Esophagus muscularis mucosa (tissue), 4 donors: ENCODE data around the gene SOX5. TPM values are rescaled to one million over a fixed set of nuclear protein-coding genes. Genes with fewer than 3 reads are reported as not detected.

Experiments
- DNase-seq: peaks from one replicate; pipeline ENCODE4 v3.0.0-alpha.2; 2017; ENCODE audit errors: extremely low spot score
- H3K27ac ChIP-seq, 4 donors: fragments of 200-600 bp; sonication (generic); replicated peaks in 1 of 4; 1 replicate in 3 of 4; 2 replicates in 1 of 4; pipeline ENCODE4 v1.5.1; 2016 to 2019; ENCODE audit warnings: mild to moderate bottlenecking in 1 of 4
- H3K27me3 ChIP-seq, 4 donors: fragments of 200-600 bp; sonication (generic); one replicate each; pipeline versions ENCODE4 v1.5.1 to v1.6.0; 2016 to 2019
- H3K36me3 ChIP-seq, 4 donors: fragments of 200-600 bp; sonication (generic); one replicate each; pipeline ENCODE4 v1.5.1; 2016 to 2019
- H3K4me1 ChIP-seq, 4 donors: fragments of 200-600 bp; sonication (generic); one replicate each; pipeline ENCODE4 v1.5.1; 2016 to 2019
- H3K4me3 ChIP-seq, 4 donors: fragments of 200-600 bp; sonication (generic); 1 replicate in 2 of 4; 2 replicates in 2 of 4; pipeline ENCODE4 v1.5.1; 2016 to 2019; ENCODE audit warnings: mild to moderate bottlenecking in 4 of 4, moderate library complexity in 1 of 4
- H3K9me3 ChIP-seq, 4 donors: fragments of 200-600 bp; sonication (generic); 1 replicate in 3 of 4; 2 replicates in 1 of 4; pipeline ENCODE4 v1.5.1; 2016 to 2019
- EP300 ChIP-seq: sonication (generic); formaldehyde crosslinking; IDR thresholded peaks from one replicate; pipeline ENCODE4 v1.6.1; 2017; ENCODE audit warnings: antibody characterized with exemption
- POLR2A ChIP-seq: fragments of 450-650 bp; IDR thresholded peaks from one replicate; pipeline ENCODE4 v1.6.1; 2017; ENCODE audit warnings: antibody characterized with exemption, moderate library complexity, mild to moderate bottlenecking, low read depth
- POLR2AphosphoS5 ChIP-seq, 2 donors: sonication (generic); formaldehyde crosslinking; IDR thresholded peaks; one replicate each; pipeline ENCODE4 v1.6.1; 2017; ENCODE audit warnings: antibody characterized with exemption in 2 of 2
- WGBS: methylation state at CpG from one replicate; pipeline ENCODE4 v1.1.5; 2018; 5-methylcytosine and 5-hydroxymethylcytosine counted together
- intact Hi-C: fragments of 100-400 bp; cut with DNase I; formaldehyde crosslinking; loops from one replicate; pipeline ENCODE4 v1.15.1; 2023
- total RNA-seq, 4 donors: library from RNA; depleted of rRNA; stranded (reverse); fragments of >200 nt; gene quantifications; one replicate each; pipeline versions ENCODE4 v1.1.0 to v1.2.1, GENCODE V29; 2016
- TF ChIP-seq, protein P1 (sequence below), 3 experiments: fragments of 200-600 bp in 2 of 3; fragments of 450-650 bp in 1 of 3; sonication (generic) in 2 of 3; IDR thresholded peaks; one replicate each; pipeline ENCODE4 v1.5.1; 2017 to 2019; ENCODE audit warnings: antibody characterized with exemption in 3 of 3, mild to moderate bottlenecking in 2 of 3, moderate library complexity in 1 of 3

The SOX5 gene
- total RNA-seq, 4 donors from 2014 or later: 7.1 to 11.6 (median 8.8) TPM

DNA sequence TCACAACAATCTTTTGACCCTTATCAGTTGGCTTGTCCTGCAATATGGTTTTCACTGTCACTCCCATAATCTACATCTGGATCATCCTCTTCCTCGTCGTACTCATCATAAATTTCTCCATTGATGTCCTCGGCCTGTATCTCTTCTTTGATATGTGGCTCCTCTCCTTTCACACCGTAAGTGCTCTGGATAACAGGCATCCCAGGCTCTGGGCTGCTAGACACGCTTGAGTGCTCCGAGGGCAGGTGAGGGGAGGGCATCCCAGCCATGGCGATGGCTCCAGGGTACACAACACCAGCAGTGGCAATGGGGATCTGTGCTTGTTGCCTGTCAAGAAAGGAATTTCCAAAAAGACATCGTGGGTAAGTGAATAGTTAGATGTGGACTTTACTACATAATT is 415.3 kb downstream of the SOX5 start:
- H3K4me3 ChIP-seq: no peak overlapping the region
- WGBS: 94% methylated on average over 8 of the region's 8 CpGs
- no peak for DNase-seq
- no peaks in the 10 kb centered on the region for H3K9me3 ChIP-seq
- H3K4me1 ChIP-seq: no peaks in the 10 kb centered on the region
- TF ChIP-seq EP300: no peak
- TF ChIP-seq, protein P1, sequence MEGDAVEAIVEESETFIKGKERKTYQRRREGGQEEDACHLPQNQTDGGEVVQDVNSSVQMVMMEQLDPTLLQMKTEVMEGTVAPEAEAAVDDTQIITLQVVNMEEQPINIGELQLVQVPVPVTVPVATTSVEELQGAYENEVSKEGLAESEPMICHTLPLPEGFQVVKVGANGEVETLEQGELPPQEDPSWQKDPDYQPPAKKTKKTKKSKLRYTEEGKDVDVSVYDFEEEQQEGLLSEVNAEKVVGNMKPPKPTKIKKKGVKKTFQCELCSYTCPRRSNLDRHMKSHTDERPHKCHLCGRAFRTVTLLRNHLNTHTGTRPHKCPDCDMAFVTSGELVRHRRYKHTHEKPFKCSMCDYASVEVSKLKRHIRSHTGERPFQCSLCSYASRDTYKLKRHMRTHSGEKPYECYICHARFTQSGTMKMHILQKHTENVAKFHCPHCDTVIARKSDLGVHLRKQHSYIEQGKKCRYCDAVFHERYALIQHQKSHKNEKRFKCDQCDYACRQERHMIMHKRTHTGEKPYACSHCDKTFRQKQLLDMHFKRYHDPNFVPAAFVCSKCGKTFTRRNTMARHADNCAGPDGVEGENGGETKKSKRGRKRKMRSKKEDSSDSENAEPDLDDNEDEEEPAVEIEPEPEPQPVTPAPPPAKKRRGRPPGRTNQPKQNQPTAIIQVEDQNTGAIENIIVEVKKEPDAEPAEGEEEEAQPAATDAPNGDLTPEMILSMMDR (IDR thresholded peaks at IDR 0.05): no peak
- TF ChIP-seq POLR2A: no peak
- no peak for TF ChIP-seq POLR2AphosphoS5 (IDR thresholded peaks at IDR 0.05)
- no peaks in the 10 kb centered on the region for H3K36me3 ChIP-seq
- no peak overlapping the region for H3K27ac ChIP-seq
- no peaks in the 10 kb centered on the region for H3K27me3 ChIP-seq
- intact Hi-C loops: no loop called here

GRCh38 chr12:23533699-23534098 is 415.8 kb downstream of the SOX5 start:
- Histone ChIP-seq H3K4me3 (no peak overlapping the region), H3K36me3 (no peaks in the 10 kb centered on the region), H3K27ac (no peak overlapping the region), H3K4me1 (no peaks in the 10 kb centered on the region), H3K27me3 (no peaks in the 10 kb centered on the region), H3K9me3 (no peaks in the 10 kb centered on the region)
- WGBS: 91% methylated on average over 1 of the region's 1 CpG
- intact Hi-C loops: no loop called here
- DNase-seq: no peak
- TF ChIP-seq POLR2AphosphoS5 (IDR thresholded peaks at IDR 0.05) (no peak), POLR2A (no peak), EP300 (no peak)
- TF ChIP-seq, protein P1 (IDR thresholded peaks at IDR 0.05): no peak

GRCh38 chr12:23533265-23533664 is 416.2 kb downstream of the SOX5 start:
- no peak for DNase-seq
- H3K4me3 ChIP-seq: no peak overlapping the region
- intact Hi-C loops: no loop called here
- H3K9me3 ChIP-seq: no peaks in the 10 kb centered on the region
- no peaks in the 10 kb centered on the region for H3K36me3 ChIP-seq
- no peaks in the 10 kb centered on the region for H3K27me3 ChIP-seq
- TF ChIP-seq POLR2AphosphoS5 (IDR thresholded peaks at IDR 0.05) (no peak), POLR2A (no peak), EP300 (no peak)
- TF ChIP-seq, protein P1 (IDR thresholded peaks at IDR 0.05): no peak
- no peaks in the 10 kb centered on the region for H3K4me1 ChIP-seq
- H3K27ac ChIP-seq: no peak overlapping the region

- WGBS: 86% methylated on average over 1 of the region's 1 CpG
- no peaks in the 10 kb centered on the region for H3K4me1 ChIP-seq
- TF ChIP-seq POLR2A: no peak
- no peak for TF ChIP-seq EP300
- TF ChIP-seq, protein P1 (IDR thresholded peaks at IDR 0.05): no peak
- TF ChIP-seq POLR2AphosphoS5 (IDR thresholded peaks at IDR 0.05): no peak
Measured at GRCh38 chr12:23528316-23528715, 421.2 kb downstream of the SOX5 start.

DNA sequence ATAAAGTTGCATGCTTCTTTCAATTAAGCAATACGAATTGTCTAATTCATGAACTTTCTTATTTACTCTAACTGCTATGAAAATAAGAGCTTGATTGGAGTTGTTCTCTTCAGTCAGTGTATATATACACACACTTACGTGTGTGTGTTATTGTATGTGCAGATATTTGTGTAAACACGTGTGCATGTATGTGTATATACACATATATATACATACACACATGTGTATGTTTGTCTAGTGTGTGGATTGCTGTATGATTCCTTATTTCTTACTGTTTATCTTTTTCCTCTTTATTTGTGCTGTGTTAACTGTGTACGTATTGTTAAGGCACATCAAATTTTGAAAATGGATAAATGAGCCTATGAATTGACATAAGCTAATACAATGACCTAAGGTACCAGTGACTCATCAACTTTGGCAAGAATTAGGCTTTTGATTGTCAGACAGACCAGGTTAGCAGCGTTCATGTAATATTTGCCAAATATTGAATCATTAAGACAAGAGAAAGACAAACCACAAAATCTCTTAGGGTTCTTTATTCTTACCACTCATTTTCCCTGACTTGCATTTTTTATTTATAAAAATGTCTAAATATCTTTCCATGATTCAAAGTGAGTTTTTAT is 423.9 kb downstream of the SOX5 start:
- no peak for DNase-seq
- Histone ChIP-seq H3K27me3 (no peaks in the 10 kb centered on the region), H3K36me3 (no peaks in the 10 kb centered on the region), H3K9me3 (no peaks in the 10 kb centered on the region), H3K4me3 (no peak overlapping the region), H3K4me1 (no peaks in the 10 kb centered on the region), H3K27ac (no peak overlapping the region)
- TF ChIP-seq, protein P1 (IDR thresholded peaks at IDR 0.05): no peak
- no peak for TF ChIP-seq POLR2A
- TF ChIP-seq POLR2AphosphoS5 (IDR thresholded peaks at IDR 0.05): no peak
- TF ChIP-seq EP300: no peak
- 79% methylated on average over 5 of the region's 5 CpGs for WGBS
- intact Hi-C loops: no loop called here

More at GRCh38 chr12:23528316-23528715, 421.2 kb downstream of the SOX5 start:
- H3K27ac ChIP-seq: no peak overlapping the region
- intact Hi-C loops: no loop called here
- no peaks in the 10 kb centered on the region for H3K36me3 ChIP-seq
- H3K27me3 ChIP-seq: no peaks in the 10 kb centered on the region
- no peaks in the 10 kb centered on the region for H3K9me3 ChIP-seq
- no peak for DNase-seq
- H3K4me3 ChIP-seq: no peak overlapping the region
